ENCODE results near the gene CCNL2.

The CCNL2 gene

GRCh38 chr1:1337793-1338147 is 61.4 kb downstream of the CCNL2 start:
- DNase-seq = no peak

GRCh38 chr1:1336931-1337792 is 62.0 kb downstream of the CCNL2 start:
- DNase-seq = no peak

DNA sequence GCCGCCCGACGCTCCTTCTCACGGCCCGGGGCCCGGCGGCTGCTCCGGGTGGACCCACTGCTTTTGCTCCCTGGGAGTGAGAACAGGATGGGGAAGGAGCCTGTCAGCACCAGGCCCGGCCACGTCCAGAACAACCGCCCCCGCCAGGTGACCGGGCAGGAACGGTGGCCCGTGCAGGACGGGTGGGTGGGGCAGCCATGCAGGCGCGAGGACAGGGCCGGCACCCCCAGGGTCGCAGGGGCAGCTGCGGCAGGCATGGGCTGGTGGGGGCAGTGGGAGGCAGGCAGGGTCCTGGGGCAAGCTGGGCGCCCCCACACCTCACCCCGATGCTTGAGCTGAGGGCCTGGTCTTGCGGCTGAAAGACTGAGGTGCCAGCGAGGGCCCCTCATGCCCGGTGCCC is 62.7 kb downstream of the CCNL2 start:
- no peak for DNase-seq

GRCh38 chr1:1335792-1336248 is 63.3 kb downstream of the CCNL2 start:
- no peak for DNase-seq
